AML-193 (cell line): ENCODE measurements around the gene COLQ.

ENCODE experiments used
- DNase-seq, 2 experiments: peaks; one replicate each; lab custom pipeline; 2025; lab: John Stamatoyannopoulos, UW

The COLQ gene

DNA sequence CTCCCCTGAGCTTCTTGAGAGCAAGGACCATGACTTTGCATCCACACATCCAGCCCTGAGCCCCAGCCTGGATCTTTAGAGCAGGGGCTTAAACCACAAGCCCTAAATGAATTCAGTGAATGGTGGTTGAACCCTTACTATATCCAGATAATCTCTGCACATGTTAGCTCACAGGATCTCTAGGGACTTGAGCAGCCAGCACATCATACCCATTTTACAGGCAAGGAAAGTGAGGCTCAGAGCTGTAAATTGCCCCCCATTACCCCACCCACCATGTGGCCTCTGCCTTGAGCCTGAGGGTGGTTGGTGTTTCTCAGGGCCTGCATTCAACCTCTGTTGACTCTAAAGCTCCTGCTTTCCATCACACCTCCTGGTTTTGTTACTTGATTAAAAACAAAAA is 66.5 kb downstream of the COLQ start:
- DNase-seq: no peak

DNA sequence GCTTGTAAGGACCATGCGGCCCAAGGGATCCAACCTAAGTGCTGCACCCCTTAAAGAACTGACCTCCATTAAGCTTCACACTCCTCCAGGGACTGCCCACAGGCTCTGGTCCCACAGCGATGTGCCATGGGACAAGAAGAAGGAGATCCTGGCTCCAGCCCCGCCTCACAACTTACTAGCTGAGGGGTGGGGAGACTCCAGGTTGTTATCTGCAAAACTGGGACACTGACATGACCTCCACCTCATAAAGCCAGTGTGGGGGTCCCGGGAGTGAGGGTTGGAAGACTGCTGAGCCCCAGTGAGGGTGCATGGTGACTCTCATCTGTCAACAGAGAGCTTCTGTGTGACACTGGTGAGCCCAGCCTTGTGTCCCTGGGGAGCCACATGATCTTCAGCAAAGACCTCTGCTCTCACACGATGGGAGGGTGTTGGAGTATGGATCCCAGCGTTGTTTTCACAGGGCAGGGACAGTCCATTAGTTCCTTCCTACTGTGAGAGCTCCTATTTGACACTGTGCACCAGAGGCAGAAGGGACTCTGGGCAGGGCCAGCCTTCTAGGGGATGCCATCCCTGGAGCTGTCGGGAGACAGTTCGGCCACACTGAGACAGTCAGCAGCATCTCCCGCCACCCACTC is 67.4 kb downstream of the COLQ start:
- DNase-seq: no peak

DNA sequence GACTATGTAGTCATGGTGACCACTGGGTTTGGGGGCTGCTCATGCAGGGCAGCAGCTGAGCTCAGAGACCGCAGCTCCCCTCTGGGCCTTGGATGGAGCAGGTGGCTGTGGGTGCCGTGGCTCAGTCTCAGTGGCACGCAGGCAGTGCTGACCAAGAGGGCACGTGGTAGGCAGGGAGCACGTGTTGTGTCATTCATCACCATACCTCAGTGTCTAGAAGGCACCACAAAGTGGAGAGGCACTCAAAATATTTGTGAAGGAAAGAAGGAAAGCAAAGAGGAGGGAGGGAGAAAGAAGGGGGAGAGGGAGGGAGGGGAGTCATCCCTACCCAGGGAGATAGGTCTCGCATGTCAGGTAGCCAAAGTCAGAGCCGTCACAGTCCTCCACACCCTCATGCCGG is 68.0 kb downstream of the COLQ start:
- no peak for DNase-seq

DNA sequence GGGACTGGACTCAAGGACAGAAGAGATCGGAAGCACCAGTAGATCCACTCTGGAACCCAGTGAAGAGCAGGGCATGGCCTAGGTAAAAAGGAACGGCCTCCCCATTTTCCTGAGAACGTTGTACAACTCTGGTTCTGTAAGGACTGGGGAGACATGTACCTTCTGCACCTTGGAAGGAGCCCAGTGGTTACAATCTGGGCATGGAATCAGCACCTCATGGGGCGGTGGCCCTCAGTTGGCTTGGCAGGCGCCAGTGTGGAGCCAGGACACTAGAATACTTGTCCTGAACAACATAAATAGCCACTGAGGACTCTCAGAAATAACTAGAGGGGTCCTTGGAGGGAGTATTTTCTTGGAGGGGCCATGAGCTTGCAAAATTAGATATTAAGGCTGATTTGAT is 68.5 kb downstream of the COLQ start:
- no peak for DNase-seq

DNA sequence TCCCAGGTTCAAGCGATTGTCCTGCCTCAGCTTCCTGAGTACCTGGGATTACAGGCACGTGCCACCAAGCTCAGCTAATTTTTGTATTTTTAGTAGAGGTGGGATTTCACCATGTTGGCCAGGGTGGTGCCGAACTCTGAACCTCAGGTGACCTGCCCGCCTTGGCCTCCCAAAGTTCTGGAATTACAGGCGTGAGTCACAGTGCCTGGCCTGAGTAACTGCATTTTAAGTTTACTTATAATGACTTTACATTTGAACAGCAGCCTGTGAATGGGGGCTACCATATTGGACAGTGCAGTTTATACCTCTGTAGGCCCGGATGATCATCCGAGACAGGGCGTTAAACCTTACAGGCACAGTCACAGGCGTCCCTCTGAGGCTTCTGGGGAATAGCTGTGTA is 69.3 kb downstream of the COLQ start:
- no peak for DNase-seq

DNA sequence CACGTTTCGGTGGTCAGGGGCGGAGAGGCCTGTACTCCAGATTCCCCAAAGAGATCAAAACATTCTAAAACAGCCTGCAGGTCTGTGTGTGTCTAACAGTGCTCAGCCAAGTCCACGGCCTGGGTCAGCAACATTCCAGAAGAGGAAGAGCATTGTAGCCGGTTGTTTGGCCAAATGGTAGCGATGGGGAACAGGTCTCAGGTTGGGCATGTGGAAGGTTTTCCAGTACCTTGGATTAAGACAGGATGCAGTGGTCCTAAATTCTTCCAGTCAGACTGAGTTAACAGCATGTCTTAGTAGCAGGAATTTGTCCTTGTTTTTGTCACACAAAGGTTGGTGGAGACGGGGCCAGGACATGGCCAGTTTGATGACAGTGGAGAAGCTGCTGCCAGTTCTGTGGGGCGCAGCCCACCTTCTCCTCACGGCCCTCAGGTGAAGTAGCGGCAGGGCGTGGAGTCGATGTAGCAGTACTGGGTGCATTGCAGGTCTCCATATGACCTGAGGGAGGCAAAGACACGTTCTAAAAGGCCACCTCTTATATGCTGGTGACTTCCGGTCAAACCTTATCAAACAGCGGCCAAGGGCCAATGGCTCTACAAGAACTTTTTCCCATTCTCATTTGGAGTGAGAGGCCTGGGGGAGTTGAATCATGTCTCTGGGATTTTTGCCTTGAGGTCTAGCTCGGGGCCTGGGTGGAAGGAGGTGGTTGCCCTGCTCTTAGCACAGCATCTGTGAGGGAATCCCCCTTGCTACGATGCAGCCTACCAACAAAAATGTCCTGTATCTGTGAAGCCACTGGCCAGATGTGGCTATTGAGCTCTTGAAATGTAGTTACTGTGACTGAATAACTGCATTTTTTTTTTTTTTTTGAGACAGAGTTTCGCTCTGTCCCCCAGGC is 70.0 kb downstream of the COLQ start:
- no peak for DNase-seq

DNA sequence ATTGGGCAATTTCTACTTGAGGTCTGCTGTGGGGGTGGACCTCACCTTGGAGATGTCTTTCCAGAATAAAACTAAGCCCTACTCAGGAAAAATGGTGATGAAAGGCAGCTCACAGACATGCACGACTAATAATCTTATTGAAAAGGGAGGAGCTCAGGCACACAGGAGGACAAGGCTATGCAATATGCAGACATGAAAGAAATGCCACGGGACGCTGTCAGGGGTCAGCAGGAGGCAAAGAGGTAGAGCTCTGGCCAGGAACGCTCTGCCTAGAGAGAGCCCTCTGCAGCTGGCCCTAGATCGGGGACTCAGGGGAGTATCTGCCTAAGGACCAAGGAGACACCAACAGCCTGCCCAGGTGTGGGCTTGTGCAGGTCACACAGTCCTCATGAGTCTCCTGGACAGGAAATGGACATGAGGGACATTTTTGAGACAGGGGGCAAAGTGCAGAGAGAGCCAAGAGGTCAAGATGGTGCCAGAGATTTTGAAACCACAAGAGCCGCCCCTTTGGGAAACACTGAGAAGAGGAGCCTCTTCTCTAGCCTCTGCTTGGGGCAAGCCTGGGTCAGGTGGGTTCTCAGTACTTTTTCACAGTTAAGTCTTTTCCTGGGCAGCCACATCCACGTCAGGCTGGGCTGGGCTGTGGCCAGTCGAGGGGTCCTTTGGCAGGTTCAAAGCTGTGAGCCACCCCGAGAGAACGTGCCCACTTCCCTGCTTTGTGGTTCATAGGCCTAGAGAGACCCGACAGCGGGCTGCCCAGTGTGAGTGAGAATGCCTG is 70.9 kb downstream of the COLQ start:
- DNase-seq: no peak

DNA sequence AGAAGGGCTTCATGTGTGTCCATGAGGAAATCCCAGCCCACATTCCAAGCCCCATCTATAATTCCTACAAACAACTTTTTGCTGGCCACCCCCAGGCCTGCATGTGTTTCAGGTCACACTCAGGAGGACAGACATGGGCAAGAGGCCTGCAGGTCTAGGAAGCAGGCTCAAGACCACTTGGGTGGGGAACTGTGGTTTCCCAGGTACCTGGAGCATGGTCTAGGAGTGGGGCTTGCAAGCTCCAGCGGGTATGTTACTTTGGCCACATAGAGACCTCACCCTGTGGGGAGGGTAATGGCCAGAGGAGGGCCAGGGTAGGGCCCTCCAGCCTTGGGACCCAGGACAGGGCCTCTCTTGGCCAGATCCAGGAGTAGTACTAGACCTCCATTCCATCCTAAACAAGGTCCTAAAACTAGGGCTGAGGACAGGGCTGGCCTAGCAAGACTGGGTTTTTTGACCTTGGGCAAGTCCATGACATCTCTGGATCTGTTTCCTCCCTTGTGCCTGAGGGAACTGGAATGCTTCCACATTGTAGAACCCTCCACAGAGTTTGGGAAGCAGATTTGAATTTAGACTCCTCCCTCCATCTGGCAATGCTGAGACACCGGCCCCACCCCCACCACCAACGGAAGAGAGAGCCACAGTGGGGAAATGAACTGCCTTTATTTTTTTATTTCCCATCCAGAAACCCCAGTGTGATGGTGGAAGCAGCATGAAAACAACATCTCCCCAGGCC is 71.8 kb downstream of the COLQ start:
- DNase-seq: no peak

DNA sequence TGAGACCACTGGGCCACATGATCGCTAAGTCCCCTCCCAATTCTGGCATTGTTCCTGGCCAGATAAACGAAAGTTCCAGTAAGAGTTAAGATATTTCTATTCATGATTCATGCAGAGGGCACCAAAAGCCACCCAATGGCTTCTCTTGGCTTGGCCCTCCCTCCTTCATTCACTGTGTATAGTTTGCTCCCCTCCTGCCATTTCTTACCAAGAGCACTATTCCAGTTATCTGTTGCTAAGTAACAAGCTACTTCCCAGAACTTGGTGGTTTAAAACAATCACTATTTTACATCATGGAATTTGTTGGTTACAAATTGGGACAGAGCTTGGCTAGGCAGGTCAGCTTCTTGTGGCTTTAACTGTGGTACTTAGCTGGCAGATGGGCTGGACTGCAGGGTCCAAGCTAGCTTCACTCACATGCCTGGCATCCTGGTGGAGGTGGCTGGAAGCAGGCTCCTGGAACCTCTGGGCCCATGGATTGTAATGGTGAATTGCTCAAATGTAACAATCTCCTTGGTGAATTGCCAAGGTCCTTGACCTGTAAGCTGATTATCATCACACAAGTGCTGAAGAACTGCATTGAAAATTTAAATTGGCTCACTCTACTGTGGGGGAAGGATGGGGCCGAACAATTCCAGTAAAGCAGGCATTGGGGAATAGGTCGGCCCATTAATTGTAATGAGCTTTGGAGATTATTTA is 77.5 kb downstream of the COLQ start:
- DNase-seq: no peak

DNA sequence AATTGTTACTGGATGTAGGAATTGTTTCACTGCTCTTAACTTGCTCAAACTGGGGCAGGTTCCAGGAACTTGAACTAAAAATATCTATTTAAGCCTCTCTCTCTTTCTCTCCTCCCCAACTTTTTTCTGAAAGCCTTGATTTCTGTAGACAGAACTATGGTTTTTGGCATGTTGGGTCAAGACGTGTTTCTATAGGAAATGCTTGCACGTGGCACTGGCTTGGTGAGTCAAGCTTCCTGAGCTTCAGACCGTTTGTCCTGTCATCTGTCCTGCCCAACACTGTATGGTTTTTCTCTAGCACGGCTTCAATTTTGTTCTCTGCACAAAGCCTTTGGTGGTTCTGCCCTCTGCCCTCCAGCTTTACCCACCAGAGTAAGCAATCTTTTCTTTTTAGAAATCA is 80.6 kb downstream of the COLQ start:
- peak; percentile 80 to 89 for DNase-seq

DNA sequence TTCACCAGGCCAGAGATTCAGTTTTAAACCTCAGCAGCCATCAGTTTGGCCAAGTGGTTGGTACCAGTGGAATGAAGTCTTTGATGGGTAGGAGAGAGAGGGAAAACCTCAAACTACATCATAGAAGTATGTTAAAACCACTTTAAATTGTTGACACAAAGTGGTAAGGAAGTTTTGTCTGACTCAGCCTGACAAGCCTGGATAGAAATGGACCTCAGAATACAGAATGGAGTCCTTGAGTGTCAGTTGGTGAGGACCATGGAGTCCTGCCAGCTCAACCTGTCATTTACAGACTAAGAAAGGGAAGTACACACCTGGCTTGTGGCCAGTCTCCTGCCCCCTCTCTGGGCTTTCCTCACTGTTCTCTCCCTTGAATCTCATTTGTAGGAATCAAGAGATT is 82.0 kb downstream of the COLQ start:
- DNase-seq: no peak

DNA sequence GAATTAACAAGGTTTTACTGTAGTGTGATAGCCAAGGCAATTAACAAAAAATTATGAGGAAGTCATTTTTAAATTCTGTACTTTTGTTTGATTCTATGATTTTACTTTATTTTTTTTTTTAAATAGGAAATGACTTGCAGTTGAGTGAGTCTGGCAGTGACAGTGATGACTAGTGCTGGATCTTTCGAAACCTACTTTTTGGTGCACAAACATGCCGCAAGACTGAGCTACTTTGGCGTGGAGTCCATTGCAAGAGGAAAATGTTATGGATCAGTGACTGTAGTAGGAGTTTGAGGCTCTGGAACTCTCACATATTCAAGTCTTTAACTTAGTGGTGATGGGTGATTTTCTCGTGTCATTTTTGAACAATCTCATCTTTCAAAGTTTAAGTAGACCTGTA is 82.5 kb downstream of the COLQ start:
- peak; percentile 81 to 85 for DNase-seq

DNA sequence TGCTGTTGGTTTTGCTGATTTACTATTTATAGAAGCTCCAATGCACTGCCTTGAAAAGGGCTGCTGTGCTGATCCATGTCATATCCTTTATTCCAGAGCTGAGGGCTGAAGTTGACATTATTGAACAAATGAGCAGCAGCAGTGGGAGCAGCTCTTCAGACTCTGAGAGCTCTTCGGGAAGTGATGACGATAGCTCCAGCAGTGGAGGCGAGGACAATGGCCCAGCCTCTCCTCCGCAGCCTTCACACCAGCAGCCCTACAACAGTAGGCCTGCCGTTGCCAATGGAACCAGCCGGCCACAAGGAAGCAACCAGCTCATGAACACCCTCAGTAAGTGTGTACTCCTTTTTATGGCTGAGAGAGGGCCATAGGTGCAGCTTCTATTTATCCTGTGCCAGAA is 85.3 kb downstream of the COLQ start:
- DNase-seq: no peak

DNA sequence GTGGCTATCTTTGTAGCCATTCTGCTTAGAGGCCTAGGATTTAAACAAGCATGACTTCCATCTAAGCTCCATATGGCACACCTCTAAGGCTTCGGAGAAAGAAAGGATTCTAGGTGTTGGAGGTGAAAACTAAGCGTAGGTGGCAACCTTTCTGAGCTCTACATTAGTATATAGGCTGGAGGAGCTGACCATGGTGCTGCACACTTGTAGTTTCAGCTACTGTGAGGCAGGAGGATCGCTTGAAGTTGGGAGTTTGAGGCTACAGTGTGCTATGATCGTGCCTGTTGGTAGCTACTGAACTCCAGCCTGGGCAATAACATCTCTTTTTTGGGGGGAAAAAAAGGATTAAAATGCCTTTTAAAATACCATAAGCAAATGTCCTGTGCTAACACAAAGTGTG is 86.8 kb downstream of the COLQ start:
- DNase-seq: no peak

DNA sequence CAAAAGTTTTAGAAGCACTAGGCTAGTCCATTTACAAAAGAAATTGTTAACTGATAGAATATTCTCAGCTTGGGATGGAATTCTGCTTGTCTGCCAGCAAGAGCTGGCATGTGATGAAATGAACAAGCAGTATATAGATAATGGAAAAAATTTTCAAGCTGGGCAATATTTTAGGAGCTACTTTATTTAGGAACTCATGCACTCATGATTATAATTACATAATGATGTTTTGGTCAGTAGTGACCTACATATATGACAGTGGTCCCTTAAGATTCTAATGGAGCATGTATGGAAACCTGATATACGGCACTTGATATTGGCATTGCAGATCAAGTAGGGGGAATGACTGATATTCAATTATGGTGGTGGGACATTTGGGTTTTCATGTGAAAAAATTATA is 88.0 kb downstream of the COLQ start:
- no peak for DNase-seq

DNA sequence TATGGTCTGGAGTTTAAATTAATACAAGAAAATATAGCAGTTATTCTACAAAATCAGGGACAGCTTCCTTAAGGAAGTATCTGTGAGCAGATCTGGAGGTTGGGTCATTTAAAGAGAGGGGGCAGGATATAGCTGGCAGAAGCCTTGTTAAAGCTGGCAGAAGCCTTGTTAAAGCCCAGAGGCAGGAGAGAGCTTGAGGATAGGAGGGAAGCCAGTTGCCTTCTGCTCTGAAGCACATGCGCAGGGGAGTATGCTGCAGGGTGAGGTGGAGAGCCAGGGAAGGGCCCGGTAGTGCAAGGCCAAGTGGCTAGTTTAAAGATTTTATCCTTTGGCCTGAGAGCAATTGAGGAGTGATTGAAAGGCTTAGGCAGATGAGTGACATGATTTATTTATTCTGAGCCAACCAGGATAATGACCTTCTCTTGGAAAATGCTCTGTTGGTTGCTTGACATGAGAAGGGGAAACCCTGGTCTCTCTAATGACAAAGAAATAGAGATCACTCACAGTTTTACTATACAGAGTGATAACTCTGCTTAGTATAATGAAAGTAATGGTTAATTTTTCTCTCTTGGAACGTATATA is 90.2 kb downstream of the COLQ start:
- DNase-seq: no peak

DNA sequence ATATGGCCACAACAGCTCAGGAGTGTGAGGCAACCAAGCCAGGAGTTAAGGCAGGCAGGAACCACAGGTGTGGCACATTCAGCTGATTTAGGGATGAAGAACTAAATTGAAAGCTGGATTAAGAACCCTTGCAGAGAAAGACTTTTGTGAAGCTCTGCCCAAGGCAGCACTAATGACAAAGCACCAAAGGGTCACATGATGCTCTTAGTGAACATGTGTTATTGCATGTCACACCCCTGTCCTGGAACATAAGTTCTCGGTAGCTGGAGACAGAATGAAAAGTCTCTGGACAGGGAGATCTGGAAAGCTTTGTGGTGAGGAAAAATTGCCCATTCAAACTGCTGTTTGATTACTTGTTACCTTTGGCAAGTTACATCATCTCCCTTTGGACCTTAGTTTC is 90.9 kb downstream of the COLQ start:
- no peak for DNase-seq

DNA sequence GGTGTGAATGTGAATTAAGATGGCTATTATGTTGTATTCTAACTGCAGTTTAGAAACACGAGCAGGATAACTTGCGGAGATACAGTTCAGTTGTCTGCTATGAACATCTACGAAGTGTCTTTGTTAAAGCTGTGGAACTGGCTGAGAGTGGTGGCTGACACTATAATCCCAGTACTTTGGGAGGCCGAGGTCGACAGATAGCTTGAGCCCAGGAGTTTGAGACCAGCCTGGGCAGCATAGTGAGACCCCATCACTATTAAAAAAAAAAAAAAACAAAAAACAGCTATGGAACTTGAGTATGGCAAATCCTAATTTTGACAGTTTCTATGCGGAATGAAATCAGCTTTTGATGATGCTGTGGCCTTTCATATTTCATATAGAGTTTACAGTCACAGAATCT is 92.4 kb downstream of the COLQ start:
- no peak for DNase-seq

DNA sequence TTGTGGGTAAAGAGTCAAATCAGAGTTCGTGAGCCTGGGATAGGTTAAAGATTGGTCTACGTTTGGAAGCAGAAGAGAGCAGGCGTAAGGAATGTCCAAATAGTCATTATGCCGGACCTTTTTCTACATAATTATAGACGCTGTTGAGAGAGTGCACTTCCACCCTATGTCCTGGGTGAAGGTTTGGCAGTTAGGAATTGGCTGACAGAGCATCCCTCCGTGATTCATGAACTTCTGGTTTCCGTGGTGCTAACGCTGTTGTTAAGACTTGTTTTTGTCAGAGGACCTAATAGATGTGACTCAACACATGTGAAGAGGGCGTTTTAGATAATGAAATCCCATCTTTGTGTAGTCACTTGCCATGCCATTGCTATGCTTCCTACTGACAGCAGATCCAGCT is 93.0 kb downstream of the COLQ start:
- DNase-seq: peak; percentile 25 to 37

DNA sequence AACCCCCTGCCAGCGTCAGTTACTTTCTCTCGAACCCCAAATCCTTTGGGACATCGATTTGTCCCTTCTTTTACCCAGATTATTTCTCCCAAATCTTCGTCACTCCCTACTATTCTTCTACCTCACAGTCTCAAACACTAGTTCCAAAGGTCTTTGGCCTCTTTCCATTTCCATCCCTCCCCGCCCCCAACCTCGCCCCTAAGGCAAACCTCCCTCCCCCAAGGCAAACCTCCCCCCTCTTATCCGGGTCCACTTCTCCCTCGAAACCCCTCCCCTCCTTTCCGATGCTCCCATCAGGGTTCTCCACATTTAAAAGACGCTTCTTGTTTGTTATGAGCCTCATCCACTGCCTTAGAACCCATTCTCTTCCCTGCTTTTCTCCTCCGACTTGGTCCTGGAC is 93.5 kb downstream of the COLQ start:
- DNase-seq: no peak

DNA sequence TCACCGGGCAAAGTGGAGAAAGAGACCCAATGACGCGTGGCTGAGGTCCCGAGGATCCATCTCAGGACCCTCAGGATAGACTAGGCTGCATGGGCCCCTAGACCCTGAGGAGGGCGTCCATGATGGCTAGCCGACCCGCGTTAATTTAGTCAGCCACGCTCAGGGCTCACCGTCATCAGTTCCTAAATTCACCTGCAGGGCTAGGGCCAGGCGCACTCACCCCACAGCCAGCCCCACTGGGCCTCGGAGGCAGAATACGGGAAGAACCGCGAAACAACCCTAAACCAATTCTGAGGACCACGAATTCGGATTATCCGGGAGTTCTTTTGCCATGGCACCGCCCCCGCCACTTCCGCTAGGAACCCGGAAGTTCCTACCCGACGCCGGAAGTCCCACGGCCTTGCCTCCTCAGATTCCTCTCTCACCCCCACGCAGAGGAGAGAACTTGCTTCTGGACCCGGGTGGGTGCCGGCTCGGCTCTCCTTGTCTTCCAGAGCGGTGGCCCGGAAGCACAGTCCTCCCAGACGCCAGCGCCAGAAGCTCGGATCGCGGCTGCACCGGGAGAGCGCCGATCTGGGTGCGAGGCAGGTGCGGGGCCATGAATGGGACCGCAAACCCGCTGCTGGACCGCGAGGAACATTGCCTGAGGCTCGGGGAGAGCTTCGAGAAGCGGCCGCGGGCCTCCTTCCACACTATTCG is 94.2 kb downstream of the COLQ start, which contains the start of the genes EAF1 and METTL6:
Gene EAF1 (plus strand): TSS at position 417 of the 699 bp plus-strand sequence. CDS start 182 bp downstream, at position 599.
Gene METTL6 (minus strand): TSS at position 363 of the 699 bp plus-strand sequence. CDS start 1,033 bp downstream, outside the sequence.
- peak; percentile 54 to 59 for DNase-seq
